Loucy (cell line): Measurements from ENCODE around the gene SPCS2.

Experiments used
- CTCF ChIP-seq: fragments of 200-600 bp; sonication (generic); conservative IDR thresholded peaks from 2 replicates; pipeline ENCODE4 v1.5.1; 2014; ENCODE audit warnings: mild to moderate bottlenecking, antibody characterized with exemption, low read length
- EZH2phosphoT487 ChIP-seq: fragments of 200-600 bp; IDR thresholded peaks from 2 replicates; pipeline ENCODE4 v1.6.1; 2018; ENCODE audit warnings: antibody characterized with exemption, mild to moderate bottlenecking, moderate library complexity, borderline replicate concordance

GRCh38 chr11:74984070-74984469 is 35.0 kb downstream of the SPCS2 start:
- TF ChIP-seq CTCF (no peak), EZH2phosphoT487 (no peak)
